ENCODE results near the gene GPR137C.
"Not testable (repeated sequence)": the region's sequence is repeated elsewhere in the genome, so short reads cannot be mapped to it uniquely, and the experiment has no call there.

GPR137C gene

DNA sequence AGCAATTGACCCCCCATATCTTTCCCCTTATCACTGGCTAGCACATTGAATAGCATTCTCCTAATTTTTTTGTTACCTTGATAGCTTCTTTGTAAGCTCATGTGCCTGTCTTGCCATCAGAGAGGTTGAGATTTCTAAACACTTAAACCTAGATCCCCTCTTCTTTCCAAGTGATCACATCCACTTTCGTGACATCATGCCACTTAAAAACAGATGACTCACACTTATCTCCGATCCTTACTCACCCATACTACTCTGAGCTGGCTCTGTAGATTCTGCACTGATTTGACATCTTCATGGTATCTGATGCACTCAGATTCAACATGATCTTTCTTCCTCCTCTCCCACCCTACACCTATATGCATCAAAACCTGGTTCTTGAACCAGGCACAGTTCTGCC lies 10.5 kb downstream of the GPR137C start:
- no peaks in the 10 kb centered on the region for H3K27me3 ChIP-seq (ENCODE audit: control insufficient read depth in 2 of 2, insufficient read depth in 2 of 2, low read length in 2 of 2)
- H3K36me3 ChIP-seq (ENCODE audit: control insufficient read depth in 2 of 2, insufficient read depth in 2 of 2, low read length in 2 of 2): no peaks in the 10 kb centered on the region
- H3K27ac ChIP-seq (ENCODE audit: low read depth in 2 of 2, low read length in 2 of 2): no peak overlapping the region
- no peak overlapping the region for H3K4me3 ChIP-seq (ENCODE audit: low read length in 2 of 2)
- H3K9ac ChIP-seq (ENCODE audit: low read depth in 1 of 2, low read length in 2 of 2): no peak overlapping the region
- no peaks in the 10 kb centered on the region for H3K9me3 ChIP-seq (ENCODE audit: control insufficient read depth in 2 of 2, low read length in 2 of 2)
- H3K4me1 ChIP-seq (ENCODE audit: control insufficient read depth in 2 of 2, insufficient read depth in 2 of 2, low read length in 2 of 2): no peaks in the 10 kb centered on the region

DNA sequence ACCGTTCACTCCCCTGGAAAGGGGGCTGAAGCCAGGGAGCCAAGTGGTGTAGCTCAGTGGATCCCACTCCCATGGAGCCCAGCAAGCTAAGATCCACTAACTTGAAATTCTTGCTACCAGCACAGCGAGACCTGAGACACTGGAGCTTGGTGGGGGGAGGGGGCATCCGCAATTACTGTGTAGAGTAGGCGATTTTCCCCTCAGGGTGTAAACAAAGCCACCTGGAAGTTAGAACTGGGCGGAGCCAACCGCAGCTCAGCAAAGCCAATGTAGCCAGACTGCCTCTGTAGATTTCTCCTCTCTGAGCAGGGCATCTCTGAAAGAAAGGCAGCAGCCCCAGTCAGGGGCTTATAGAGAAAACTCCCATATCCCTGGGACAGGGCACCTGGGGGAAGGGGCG lies 15.8 kb downstream of the GPR137C start:
- H3K36me3 ChIP-seq (ENCODE audit: control insufficient read depth in 2 of 2, insufficient read depth in 2 of 2, low read length in 2 of 2); H3K27ac ChIP-seq (ENCODE audit: low read depth in 2 of 2, low read length in 2 of 2): not testable (repeated sequence)

DNA sequence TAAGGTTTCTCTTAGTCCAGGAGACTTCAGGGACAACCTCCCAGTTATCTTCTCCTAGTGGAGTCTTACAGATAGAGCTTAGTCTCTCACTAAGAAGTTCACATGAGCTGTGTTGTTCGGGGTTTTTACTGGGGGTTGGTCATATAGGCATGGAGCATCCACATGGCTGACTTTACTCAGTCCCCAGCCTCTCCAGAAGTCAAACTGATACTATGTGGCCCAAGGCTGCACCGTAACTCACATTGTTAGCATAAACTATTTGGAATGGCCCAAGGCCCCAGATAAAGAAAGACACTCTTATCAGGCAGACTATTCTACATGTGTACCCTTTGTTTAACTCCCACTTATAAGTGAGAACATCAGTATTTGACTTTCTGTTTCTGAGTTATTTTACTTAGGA lies 23.2 kb downstream of the GPR137C start:
- no peaks in the 10 kb centered on the region for H3K36me3 ChIP-seq (ENCODE audit: control insufficient read depth in 2 of 2, insufficient read depth in 2 of 2, low read length in 2 of 2)
- no peak overlapping the region for H3K4me3 ChIP-seq (ENCODE audit: low read length in 2 of 2)
- no peak overlapping the region for H3K27ac ChIP-seq (ENCODE audit: low read depth in 2 of 2, low read length in 2 of 2)
- H3K4me1 ChIP-seq (ENCODE audit: control insufficient read depth in 2 of 2, insufficient read depth in 2 of 2, low read length in 2 of 2): no peaks in the 10 kb centered on the region
- H3K9me3 ChIP-seq (ENCODE audit: control insufficient read depth in 2 of 2, low read length in 2 of 2): no peaks in the 10 kb centered on the region
- no peak overlapping the region for H3K9ac ChIP-seq (ENCODE audit: low read depth in 1 of 2, low read length in 2 of 2)
- no peaks in the 10 kb centered on the region for H3K27me3 ChIP-seq (ENCODE audit: control insufficient read depth in 2 of 2, insufficient read depth in 2 of 2, low read length in 2 of 2)

More for the DNA sequence above, 15.8 kb downstream of the GPR137C start:
- H3K4me1 ChIP-seq (ENCODE audit: control insufficient read depth in 2 of 2, insufficient read depth in 2 of 2, low read length in 2 of 2); H3K9ac ChIP-seq (ENCODE audit: low read depth in 1 of 2, low read length in 2 of 2); H3K27me3 ChIP-seq (ENCODE audit: control insufficient read depth in 2 of 2, insufficient read depth in 2 of 2, low read length in 2 of 2); H3K4me3 ChIP-seq (ENCODE audit: low read length in 2 of 2); H3K9me3 ChIP-seq (ENCODE audit: control insufficient read depth in 2 of 2, low read length in 2 of 2): not testable (repeated sequence)

DNA sequence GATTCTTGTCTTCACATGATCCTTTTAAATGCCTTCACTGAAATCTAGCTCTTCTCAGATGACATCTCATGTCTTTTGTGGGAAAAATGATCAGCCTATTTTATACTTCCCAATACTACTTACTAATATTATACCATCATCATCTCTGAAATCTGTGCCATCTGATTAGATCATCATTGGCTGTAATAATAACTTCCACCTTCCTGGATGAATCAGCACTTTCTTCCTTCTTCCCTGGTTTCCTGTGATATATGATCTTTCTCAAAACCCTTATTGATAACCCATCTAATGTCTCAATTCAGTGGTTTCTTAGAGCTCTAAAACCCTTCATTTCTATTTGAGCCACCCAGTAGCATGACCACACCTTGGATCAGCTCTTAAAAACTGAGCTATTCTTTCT lies 30.9 kb downstream of the GPR137C start:
- no peaks in the 10 kb centered on the region for H3K27me3 ChIP-seq (ENCODE audit: control insufficient read depth in 2 of 2, insufficient read depth in 2 of 2, low read length in 2 of 2)
- no peak overlapping the region for H3K4me3 ChIP-seq (ENCODE audit: low read length in 2 of 2)
- no peak overlapping the region for H3K9ac ChIP-seq (ENCODE audit: low read depth in 1 of 2, low read length in 2 of 2)
- no peak overlapping the region for H3K27ac ChIP-seq (ENCODE audit: low read depth in 2 of 2, low read length in 2 of 2)
- H3K9me3 ChIP-seq (ENCODE audit: control insufficient read depth in 2 of 2, low read length in 2 of 2): no peaks in the 10 kb centered on the region
- no peaks in the 10 kb centered on the region for H3K36me3 ChIP-seq (ENCODE audit: control insufficient read depth in 2 of 2, insufficient read depth in 2 of 2, low read length in 2 of 2)
- no peaks in the 10 kb centered on the region for H3K4me1 ChIP-seq (ENCODE audit: control insufficient read depth in 2 of 2, insufficient read depth in 2 of 2, low read length in 2 of 2)

DNA sequence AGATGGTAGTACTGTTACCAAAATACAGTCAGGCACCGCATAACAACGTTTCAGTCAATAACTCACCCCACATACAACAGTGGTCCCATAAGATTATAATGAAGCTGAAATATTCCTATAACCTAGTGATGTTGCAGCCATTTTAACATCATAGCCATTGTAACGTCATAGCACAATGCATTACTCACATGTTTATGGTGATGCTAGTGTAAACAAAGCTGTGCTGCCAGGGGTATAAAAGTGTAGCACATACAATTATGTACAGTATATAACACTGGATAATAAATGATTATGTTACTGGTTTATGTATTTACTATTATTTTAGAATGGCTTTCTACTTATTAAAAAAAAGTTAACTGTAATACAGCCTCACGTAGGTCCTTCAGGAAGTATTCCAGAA lies 37.0 kb downstream of the GPR137C start:
- H3K4me3 ChIP-seq (ENCODE audit: low read length in 2 of 2): no peak overlapping the region
- no peak overlapping the region for H3K9ac ChIP-seq (ENCODE audit: low read depth in 1 of 2, low read length in 2 of 2)
- H3K36me3 ChIP-seq (ENCODE audit: control insufficient read depth in 2 of 2, insufficient read depth in 2 of 2, low read length in 2 of 2): no peaks in the 10 kb centered on the region
- no peaks in the 10 kb centered on the region for H3K4me1 ChIP-seq (ENCODE audit: control insufficient read depth in 2 of 2, insufficient read depth in 2 of 2, low read length in 2 of 2)
- H3K27ac ChIP-seq (ENCODE audit: low read depth in 2 of 2, low read length in 2 of 2): no peak overlapping the region
- no peaks in the 10 kb centered on the region for H3K9me3 ChIP-seq (ENCODE audit: control insufficient read depth in 2 of 2, low read length in 2 of 2)
- no peaks in the 10 kb centered on the region for H3K27me3 ChIP-seq (ENCODE audit: control insufficient read depth in 2 of 2, insufficient read depth in 2 of 2, low read length in 2 of 2)

DNA sequence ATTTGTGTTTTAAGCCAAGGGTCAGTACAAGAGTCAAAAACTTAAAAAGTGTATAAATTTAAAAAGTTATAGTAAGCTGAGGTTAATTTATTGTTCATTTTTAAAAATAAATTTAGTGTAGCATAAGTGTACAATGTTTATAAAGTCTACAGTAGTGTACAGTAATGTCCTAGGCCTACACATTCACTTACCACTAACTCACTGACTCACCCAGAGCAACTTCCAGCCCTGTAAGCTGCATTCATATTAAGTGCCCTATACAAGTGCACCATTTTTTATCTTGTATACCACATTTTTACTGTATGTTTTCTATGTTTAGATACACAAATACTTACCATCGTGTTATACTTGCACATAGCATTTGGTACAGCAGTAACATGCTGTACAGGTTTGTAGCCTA lies 37.7 kb downstream of the GPR137C start:
- Histone ChIP-seq H3K9ac (ENCODE audit: low read depth in 1 of 2, low read length in 2 of 2) (no peak overlapping the region), H3K4me1 (ENCODE audit: control insufficient read depth in 2 of 2, insufficient read depth in 2 of 2, low read length in 2 of 2) (no peaks in the 10 kb centered on the region), H3K9me3 (ENCODE audit: control insufficient read depth in 2 of 2, low read length in 2 of 2) (no peaks in the 10 kb centered on the region), H3K36me3 (ENCODE audit: control insufficient read depth in 2 of 2, insufficient read depth in 2 of 2, low read length in 2 of 2) (no peaks in the 10 kb centered on the region), H3K27ac (ENCODE audit: low read depth in 2 of 2, low read length in 2 of 2) (no peak overlapping the region), H3K4me3 (ENCODE audit: low read length in 2 of 2) (no peak overlapping the region), H3K27me3 (ENCODE audit: control insufficient read depth in 2 of 2, insufficient read depth in 2 of 2, low read length in 2 of 2) (no peaks in the 10 kb centered on the region)

DNA sequence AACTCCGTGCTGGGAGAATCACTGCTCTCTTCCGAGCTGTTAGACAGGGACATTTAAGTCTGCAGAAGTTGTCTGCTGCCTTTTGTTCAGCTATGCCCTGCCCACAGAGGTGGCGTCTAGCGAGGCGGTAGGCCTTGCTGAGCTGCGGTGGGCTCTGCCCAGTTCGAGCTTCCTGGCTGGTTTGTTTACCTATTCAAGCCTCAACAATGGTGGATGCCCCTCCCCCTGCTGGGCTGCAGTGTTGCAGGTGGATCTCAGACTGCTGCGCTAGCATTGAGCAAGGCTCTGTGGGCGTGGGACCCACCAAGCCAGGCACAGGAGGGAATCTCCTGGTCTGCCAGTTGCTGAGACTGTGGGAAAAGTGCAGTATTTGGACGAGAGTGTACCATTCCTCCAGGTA lies 43.7 kb downstream of the GPR137C start:
- H3K4me3 ChIP-seq (ENCODE audit: low read length in 2 of 2): no peak overlapping the region
- H3K4me1 ChIP-seq (ENCODE audit: control insufficient read depth in 2 of 2, insufficient read depth in 2 of 2, low read length in 2 of 2): no peaks in the 10 kb centered on the region
- no peak overlapping the region for H3K9ac ChIP-seq (ENCODE audit: low read depth in 1 of 2, low read length in 2 of 2)
- no peak overlapping the region for H3K27ac ChIP-seq (ENCODE audit: low read depth in 2 of 2, low read length in 2 of 2)
- H3K9me3 ChIP-seq (ENCODE audit: control insufficient read depth in 2 of 2, low read length in 2 of 2): no peaks in the 10 kb centered on the region
- no peaks in the 10 kb centered on the region for H3K36me3 ChIP-seq (ENCODE audit: control insufficient read depth in 2 of 2, insufficient read depth in 2 of 2, low read length in 2 of 2)
- no peaks in the 10 kb centered on the region for H3K27me3 ChIP-seq (ENCODE audit: control insufficient read depth in 2 of 2, insufficient read depth in 2 of 2, low read length in 2 of 2)

DNA sequence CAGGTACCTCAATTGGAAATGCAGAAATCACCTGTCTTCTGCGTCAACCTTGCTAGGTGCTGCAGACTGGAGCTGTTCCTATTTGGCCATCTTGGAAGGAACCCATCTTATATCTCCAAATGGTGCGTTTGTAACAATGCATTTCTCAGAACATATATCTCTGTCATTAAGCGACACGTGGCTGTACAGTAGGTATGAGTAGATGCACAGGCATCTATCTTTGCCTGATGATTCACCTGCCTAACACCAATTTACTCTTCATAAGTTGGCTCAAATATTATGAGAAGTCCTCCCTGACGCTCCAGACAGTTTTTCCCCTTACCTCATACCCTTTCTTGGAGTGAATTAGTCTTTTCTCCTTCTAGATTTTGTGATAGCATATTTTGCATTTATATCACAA lies 44.2 kb downstream of the GPR137C start:
- Histone ChIP-seq H3K9me3 (ENCODE audit: control insufficient read depth in 2 of 2, low read length in 2 of 2) (no peaks in the 10 kb centered on the region), H3K27ac (ENCODE audit: low read depth in 2 of 2, low read length in 2 of 2) (no peak overlapping the region), H3K4me1 (ENCODE audit: control insufficient read depth in 2 of 2, insufficient read depth in 2 of 2, low read length in 2 of 2) (no peaks in the 10 kb centered on the region), H3K36me3 (ENCODE audit: control insufficient read depth in 2 of 2, insufficient read depth in 2 of 2, low read length in 2 of 2) (no peaks in the 10 kb centered on the region), H3K27me3 (ENCODE audit: control insufficient read depth in 2 of 2, insufficient read depth in 2 of 2, low read length in 2 of 2) (no peaks in the 10 kb centered on the region), H3K9ac (ENCODE audit: low read depth in 1 of 2, low read length in 2 of 2) (no peak overlapping the region), H3K4me3 (ENCODE audit: low read length in 2 of 2) (no peak overlapping the region)

DNA sequence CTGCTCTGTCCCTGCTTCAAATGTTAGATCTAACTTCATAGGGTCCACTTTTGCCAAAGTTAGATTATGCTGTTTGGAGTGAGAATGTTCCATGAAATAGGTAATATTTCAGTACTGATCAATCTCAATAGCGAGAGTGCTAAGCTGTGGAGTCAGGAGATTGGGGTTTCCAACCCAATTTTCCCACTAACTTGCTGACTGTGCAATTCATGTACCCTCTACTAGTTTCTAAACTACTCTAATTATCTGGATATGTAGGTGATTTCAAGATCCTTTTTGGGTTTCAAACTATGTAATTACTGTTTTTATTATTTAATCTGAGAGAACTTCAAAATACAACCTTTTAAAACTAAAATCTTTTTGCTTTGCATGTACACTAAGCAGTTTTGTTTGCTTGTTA lies 45.9 kb downstream of the GPR137C start:
- no peaks in the 10 kb centered on the region for H3K4me1 ChIP-seq (ENCODE audit: control insufficient read depth in 2 of 2, insufficient read depth in 2 of 2, low read length in 2 of 2)

DNA sequence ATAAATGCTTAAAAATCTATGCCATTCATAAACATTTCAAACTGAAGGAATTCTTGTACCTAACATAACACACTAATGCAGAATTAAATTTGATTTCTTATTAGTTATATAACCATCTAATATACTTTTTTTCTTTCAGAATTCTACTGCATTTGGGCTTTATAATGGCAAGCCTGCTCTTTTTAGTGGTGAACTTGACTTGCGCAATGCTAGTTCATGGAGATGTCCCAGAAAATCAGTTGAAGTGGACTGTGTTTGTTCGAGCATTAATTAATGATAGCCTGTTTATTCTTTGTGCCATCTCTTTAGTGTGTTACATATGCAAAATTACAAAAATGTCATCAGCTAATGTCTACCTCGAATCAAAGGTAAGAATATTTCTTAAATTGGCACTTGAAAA lies 47.3 kb downstream of the GPR137C start:
- Histone ChIP-seq H3K4me1 (ENCODE audit: control insufficient read depth in 2 of 2, insufficient read depth in 2 of 2, low read length in 2 of 2) (no peaks in the 10 kb centered on the region), H3K9me3 (ENCODE audit: control insufficient read depth in 2 of 2, low read length in 2 of 2) (no peaks in the 10 kb centered on the region), H3K36me3 (ENCODE audit: control insufficient read depth in 2 of 2, insufficient read depth in 2 of 2, low read length in 2 of 2) (no peaks in the 10 kb centered on the region), H3K9ac (ENCODE audit: low read depth in 1 of 2, low read length in 2 of 2) (no peak overlapping the region), H3K4me3 (ENCODE audit: low read length in 2 of 2) (no peak overlapping the region), H3K27ac (ENCODE audit: low read depth in 2 of 2, low read length in 2 of 2) (no peak overlapping the region), H3K27me3 (ENCODE audit: control insufficient read depth in 2 of 2, insufficient read depth in 2 of 2, low read length in 2 of 2) (no peaks in the 10 kb centered on the region)

More for the DNA sequence above, 45.9 kb downstream of the GPR137C start:
- Histone ChIP-seq H3K36me3 (ENCODE audit: control insufficient read depth in 2 of 2, insufficient read depth in 2 of 2, low read length in 2 of 2) (no peaks in the 10 kb centered on the region), H3K9me3 (ENCODE audit: control insufficient read depth in 2 of 2, low read length in 2 of 2) (no peaks in the 10 kb centered on the region), H3K9ac (ENCODE audit: low read depth in 1 of 2, low read length in 2 of 2) (no peak overlapping the region), H3K27ac (ENCODE audit: low read depth in 2 of 2, low read length in 2 of 2) (no peak overlapping the region), H3K27me3 (ENCODE audit: control insufficient read depth in 2 of 2, insufficient read depth in 2 of 2, low read length in 2 of 2) (no peaks in the 10 kb centered on the region), H3K4me3 (ENCODE audit: low read length in 2 of 2) (no peak overlapping the region)

DNA sequence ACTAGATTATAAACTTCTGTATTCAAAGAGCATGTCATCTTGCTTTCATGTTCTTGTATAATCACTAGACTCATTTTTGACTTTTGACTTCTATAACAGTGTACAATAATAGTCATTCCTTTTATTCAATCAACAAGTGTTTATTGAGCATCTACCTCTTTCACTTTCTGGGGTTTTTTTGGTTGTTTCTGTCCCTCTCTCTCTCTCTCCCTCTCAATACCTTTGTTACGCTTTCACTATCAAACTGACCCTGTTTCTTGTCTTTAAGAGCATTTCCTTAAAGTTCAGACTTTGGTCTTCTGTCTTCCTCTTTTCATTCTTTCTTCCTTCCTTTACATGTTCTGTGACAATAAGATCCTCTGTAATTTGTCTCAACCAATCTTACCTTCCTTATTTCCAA lies 49.5 kb downstream of the GPR137C start:
- H3K36me3 ChIP-seq (ENCODE audit: control insufficient read depth in 2 of 2, insufficient read depth in 2 of 2, low read length in 2 of 2): no peaks in the 10 kb centered on the region
- H3K9ac ChIP-seq (ENCODE audit: low read depth in 1 of 2, low read length in 2 of 2): no peak overlapping the region
- H3K9me3 ChIP-seq (ENCODE audit: control insufficient read depth in 2 of 2, low read length in 2 of 2): no peaks in the 10 kb centered on the region
- H3K4me1 ChIP-seq (ENCODE audit: control insufficient read depth in 2 of 2, insufficient read depth in 2 of 2, low read length in 2 of 2): no peaks in the 10 kb centered on the region
- H3K27me3 ChIP-seq (ENCODE audit: control insufficient read depth in 2 of 2, insufficient read depth in 2 of 2, low read length in 2 of 2): no peaks in the 10 kb centered on the region
- no peak overlapping the region for H3K4me3 ChIP-seq (ENCODE audit: low read length in 2 of 2)
- no peak overlapping the region for H3K27ac ChIP-seq (ENCODE audit: low read depth in 2 of 2, low read length in 2 of 2)

Data from mucosa of rectum (tissue), 2 donors.